Measurements from ENCODE around the gene ARHGAP30.
A peak's percentile ranks its signal among the peaks of the same experiment; 100 is the strongest.
"Not testable (repeated sequence)": the region's sequence is repeated elsewhere in the genome, so short reads cannot be mapped to it uniquely, and the experiment has no call there.

The ARHGAP30 gene

GRCh38 chr1:161069731-161070270, at the start of gene ARHGAP30:
Gene ARHGAP30, minus strand, starts transcription at chr1:161069891. Its CDS starts 267 bp downstream, at chr1:161069624.
- DNase-seq (ENCODE audit: low read depth in 2 of 2, low spot score in 1 of 2), result peak; percentile 63 to 78

- DNase-seq (ENCODE audit: low read depth in 2 of 2, low spot score in 1 of 2), result peak; percentile 68
Measured at GRCh38 chr1:161117759-161118581, 48.3 kb upstream of the ARHGAP30 start, which contains the start of the genes NIT1 and PFDN2. Gene NIT1, plus strand, starts transcription at chr1:161118105. Its CDS starts 72 bp downstream, at chr1:161118177. Gene PFDN2, minus strand, starts transcription at chr1:161118037. Its CDS starts 11 bp downstream, at chr1:161118026.

GRCh38 chr1:161115961-161116360, 46.3 kb upstream of the ARHGAP30 start:
- DNase-seq (ENCODE audit: low read depth in 2 of 2, low spot score in 1 of 2), result not testable (repeated sequence)

GRCh38 chr1:161115132-161115711, 45.5 kb upstream of the ARHGAP30 start:
- no peak for DNase-seq (ENCODE audit: low read depth in 2 of 2, low spot score in 1 of 2)

GRCh38 chr1:161114556-161114955, 44.9 kb upstream of the ARHGAP30 start:
- no peak for DNase-seq (ENCODE audit: low read depth in 2 of 2, low spot score in 1 of 2)

GRCh38 chr1:161113915-161114314, 44.2 kb upstream of the ARHGAP30 start:
- DNase-seq (ENCODE audit: low read depth in 2 of 2, low spot score in 1 of 2), result no peak

GRCh38 chr1:161111527-161111926, 41.8 kb upstream of the ARHGAP30 start:
- no peak for DNase-seq (ENCODE audit: low read depth in 2 of 2, low spot score in 1 of 2)

- no peak for DNase-seq (ENCODE audit: low read depth in 2 of 2, low spot score in 1 of 2)
Measured at GRCh38 chr1:161111117-161111516, 41.4 kb upstream of the ARHGAP30 start.

- no peak for DNase-seq (ENCODE audit: low read depth in 2 of 2, low spot score in 1 of 2)
Measured at GRCh38 chr1:161106431-161106830, 36.7 kb upstream of the ARHGAP30 start.

GRCh38 chr1:161100556-161100955, 30.9 kb upstream of the ARHGAP30 start:
- DNase-seq (ENCODE audit: low read depth in 2 of 2, low spot score in 1 of 2), result no peak

- DNase-seq (ENCODE audit: low read depth in 2 of 2, low spot score in 1 of 2), result no peak
Measured at GRCh38 chr1:161099090-161099802, 29.6 kb upstream of the ARHGAP30 start.

GRCh38 chr1:161098210-161099068, 28.7 kb upstream of the ARHGAP30 start, which contains the start of gene KLHDC9:
Gene KLHDC9, plus strand, starts transcription at chr1:161098361. Its CDS starts 175 bp downstream, at chr1:161098536.
- peak; percentile 6 to 36 for DNase-seq (ENCODE audit: low read depth in 2 of 2, low spot score in 1 of 2)

- DNase-seq (ENCODE audit: low read depth in 2 of 2, low spot score in 1 of 2), result no peak
Measured at GRCh38 chr1:161096530-161096929, 26.8 kb upstream of the ARHGAP30 start.

- no peak for DNase-seq (ENCODE audit: low read depth in 2 of 2, low spot score in 1 of 2)
Measured at GRCh38 chr1:161096015-161096414, 26.3 kb upstream of the ARHGAP30 start.

GRCh38 chr1:161095230-161095629, 25.5 kb upstream of the ARHGAP30 start:
- no peak for DNase-seq (ENCODE audit: low read depth in 2 of 2, low spot score in 1 of 2)

- DNase-seq (ENCODE audit: low read depth in 2 of 2, low spot score in 1 of 2), result no peak
Measured at GRCh38 chr1:161094481-161094880, 24.8 kb upstream of the ARHGAP30 start.

- DNase-seq (ENCODE audit: low read depth in 2 of 2, low spot score in 1 of 2), result peak; percentile 15 to 54
Measured at GRCh38 chr1:161092621-161093028, 22.9 kb upstream of the ARHGAP30 start.

- no peak for DNase-seq (ENCODE audit: low read depth in 2 of 2, low spot score in 1 of 2)
Measured at GRCh38 chr1:161091796-161092507, 22.3 kb upstream of the ARHGAP30 start.

- no peak for DNase-seq (ENCODE audit: low read depth in 2 of 2, low spot score in 1 of 2)
Measured at GRCh38 chr1:161091093-161091492, 21.4 kb upstream of the ARHGAP30 start.

- no peak for DNase-seq (ENCODE audit: low read depth in 2 of 2, low spot score in 1 of 2)
Measured at GRCh38 chr1:161090617-161091016, 20.9 kb upstream of the ARHGAP30 start.
